Jurkat, Clone E6-1 (cell line): ENCODE data around the gene SSRP1.
A peak's percentile ranks its signal among the peaks of the same experiment; 100 is the strongest.

ENCODE experiments used
- DNase-seq: peaks from one replicate; pipeline ENCODE4 v3.0.0-alpha.2; 2011; ENCODE audit warnings: low read depth, low spot score
- H3K4me3 ChIP-seq: 2 replicates; pipeline ENCODE4 v1.5.1; 2011; ENCODE audit warnings: mild to moderate bottlenecking, low read length, control low read depth, moderate library complexity

Gene SSRP1

DNA sequence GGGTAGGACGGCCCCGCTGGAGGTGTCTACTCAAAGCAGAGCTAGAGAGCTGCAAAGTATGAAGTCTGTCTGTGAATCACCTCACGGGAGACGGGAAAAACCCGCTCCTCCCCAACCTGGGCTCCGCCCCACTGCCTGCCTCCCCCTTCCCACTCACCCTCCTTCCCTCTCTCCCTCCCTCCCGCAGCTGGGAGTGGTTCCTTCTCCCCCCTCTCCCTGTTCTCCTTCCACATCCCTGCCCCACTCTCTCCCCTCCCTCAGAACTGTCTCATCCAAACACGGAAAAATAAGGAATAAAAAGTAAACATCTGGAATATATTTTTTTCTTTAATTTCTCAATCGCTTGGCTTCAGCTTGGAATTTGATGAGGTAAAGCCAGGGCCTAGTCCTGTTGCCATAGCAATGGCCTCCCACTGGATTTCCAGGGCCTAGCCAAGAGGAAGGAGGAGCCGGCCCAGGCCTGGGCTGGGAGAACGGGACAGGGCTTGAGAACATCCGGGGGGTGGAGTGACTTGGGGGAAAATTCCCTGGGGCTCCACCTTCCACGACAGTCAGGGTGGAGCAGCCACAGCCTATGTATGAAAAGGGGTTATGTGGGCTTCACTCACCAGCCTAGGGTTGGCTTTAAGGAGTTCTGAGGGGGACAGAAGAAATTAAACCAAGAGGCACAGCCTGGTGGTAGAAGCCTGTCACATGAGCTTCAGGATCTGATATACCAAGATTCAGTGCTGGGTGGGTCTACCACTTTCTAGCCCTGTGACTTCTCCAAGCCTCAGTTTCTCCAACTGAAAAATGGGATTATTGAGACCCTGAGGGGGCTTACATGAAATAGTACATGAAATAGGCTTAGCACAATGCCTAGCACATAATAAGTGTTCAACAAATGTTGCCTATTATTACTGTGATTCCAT, 13.2 kb downstream of the SSRP1 start:
- no peak overlapping the region for H3K4me3 ChIP-seq
- no peak for DNase-seq

GRCh38 chr11:57321388-57322255, 14.1 kb downstream of the SSRP1 start:
- H3K4me3 ChIP-seq = no peak overlapping the region
- no peak for DNase-seq

DNA sequence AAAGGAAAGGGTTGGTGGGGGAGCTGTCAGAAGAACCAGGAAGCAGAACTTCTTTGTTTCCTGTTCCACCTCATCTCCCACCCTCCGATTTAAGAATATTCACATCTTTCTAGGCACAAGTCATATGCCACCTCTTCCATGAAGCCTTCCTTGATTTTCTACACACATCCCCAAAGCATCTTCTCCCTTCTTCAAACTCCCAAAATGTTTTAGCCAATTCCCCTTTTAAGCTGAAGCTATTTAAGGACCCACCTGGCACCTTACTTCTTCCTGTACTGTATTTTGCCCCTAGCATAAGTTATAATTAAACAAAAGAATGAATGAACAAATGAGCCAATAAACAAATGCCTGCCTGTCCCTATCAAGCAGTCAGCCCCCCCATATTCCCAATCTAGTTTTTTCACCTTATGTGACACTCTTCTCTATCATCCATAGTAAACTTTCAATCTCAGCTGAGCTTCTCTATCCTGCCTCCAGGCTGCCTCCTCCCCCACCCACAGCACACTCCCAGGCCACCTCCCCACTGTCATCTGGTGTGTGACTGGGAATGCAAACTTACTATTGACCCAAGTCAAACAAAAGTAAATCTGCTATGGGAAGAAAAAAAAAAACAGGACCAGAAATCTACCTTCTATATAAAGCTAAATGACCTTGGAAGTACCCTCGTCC, 14.8 kb downstream of the SSRP1 start:
- no peak for DNase-seq
- H3K4me3 ChIP-seq = no peak overlapping the region

DNA sequence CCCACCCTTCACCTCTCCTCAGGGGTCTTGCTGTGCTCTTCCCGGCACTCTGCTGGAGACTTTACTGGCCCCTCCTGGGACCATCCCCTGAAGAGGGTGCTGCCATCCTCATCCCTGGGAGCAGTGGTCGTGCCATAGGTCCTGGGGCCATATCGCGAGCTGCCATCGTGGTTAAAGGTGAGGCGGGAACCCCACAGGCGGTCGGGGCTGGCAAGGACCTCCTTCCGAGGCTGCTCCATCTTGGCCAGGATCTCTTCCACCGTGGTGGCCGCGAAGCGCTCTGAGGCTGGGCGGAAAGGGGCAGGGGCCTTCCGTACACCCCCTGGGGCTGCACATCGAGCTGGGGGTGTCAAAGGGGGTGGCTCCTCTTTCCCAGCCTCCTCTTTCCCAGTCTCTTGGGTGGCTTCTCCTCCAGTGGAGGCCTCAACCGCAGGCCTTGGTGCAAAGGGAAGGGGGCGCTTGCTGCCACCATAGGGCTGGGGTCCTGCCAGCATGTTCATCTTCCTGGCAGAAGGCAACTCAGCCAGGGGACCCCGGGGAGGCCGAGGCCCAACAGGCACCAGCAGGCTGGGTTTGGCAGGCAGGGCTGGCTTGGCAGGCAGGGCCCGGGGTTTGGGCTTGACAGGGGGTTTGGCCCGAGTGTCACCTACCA, 15.5 kb downstream of the SSRP1 start:
- no peak overlapping the region for H3K4me3 ChIP-seq
- no peak for DNase-seq

DNA sequence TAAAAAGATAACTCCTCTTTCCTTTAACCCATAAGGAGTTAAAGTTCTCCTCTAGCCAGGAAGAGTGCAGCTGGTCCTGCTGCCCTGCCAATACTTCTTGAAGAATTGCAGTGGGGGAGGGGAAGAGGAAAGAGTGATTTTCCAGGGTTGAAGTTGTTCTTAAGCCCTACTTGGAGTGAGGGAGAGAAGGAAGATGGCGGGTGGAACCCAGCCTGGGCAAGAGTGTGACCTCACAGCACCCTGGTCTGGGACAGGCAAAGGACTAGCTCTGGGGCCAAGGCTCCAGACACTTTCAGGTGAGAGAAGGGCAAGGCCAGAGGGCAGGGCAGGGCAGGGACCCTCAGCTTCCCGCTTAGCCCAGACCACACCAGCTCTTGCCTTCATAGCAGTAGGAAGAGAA, 17.5 kb downstream of the SSRP1 start:
- DNase-seq = no peak
- no peak overlapping the region for H3K4me3 ChIP-seq

DNA sequence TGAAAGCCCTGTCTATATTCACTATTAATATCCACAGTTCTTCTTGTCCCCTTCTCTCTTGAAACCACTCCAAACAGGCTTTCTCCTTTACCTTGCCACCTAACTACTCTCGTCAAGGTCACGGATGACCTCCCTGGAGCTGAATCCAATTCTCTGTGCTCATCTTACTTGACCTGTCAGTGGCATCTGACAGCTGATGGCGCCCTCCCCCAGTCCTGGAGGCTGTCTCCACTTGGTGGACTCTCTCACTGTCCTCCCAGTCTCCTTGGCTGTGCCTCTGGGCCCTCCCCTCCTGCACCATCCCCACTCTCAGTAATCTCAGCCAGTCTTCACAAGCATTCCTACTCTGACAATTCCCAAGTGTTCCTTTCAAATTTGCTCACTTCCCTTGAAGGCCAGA, 19.7 kb downstream of the SSRP1 start:
- no peak for DNase-seq
- no peak overlapping the region for H3K4me3 ChIP-seq

DNA sequence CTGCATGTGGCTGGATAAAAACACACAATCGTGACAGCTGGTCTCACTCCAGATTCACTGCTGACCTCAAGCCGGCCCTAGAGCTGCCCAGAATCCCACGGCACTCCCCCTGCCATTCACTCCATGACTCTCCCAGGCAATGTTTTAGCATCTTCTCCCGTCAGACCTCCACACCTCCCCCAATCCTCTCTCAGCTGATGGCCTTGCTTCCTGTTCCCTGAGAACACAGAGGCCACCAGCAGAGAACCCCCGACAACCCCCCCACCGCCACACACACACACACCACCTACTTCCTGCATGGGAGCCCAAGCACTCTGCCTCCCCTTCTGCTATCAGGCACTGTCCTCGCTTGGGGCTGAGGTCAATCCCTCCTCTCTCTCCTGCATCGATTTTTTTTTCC, 20.2 kb downstream of the SSRP1 start:
- H3K4me3 ChIP-seq = no peak overlapping the region
- DNase-seq = peak; percentile 59

- H3K4me3 ChIP-seq = no peak overlapping the region
- no peak for DNase-seq
Observed at GRCh38 chr11:57314221-57314973, 21.3 kb downstream of the SSRP1 start.

DNA sequence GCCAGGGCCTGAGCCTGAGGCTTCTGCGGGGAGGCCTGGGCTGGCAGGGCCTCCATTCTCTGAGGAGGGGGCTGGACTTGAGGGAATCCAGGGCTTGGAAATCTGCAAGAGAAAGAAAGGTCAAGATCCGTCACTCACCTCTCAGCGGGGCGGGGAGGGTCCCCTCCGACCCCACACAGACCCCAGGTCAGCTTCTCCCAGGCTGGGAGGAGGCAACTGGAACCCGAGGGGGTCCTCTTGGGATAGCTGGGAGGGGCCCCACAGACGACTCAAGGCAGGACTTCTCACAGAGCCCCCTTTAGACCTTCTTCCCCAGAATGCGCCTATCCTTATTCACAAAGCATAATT, 21.9 kb downstream of the SSRP1 start:
- H3K4me3 ChIP-seq = no peak overlapping the region
- DNase-seq = no peak

DNA sequence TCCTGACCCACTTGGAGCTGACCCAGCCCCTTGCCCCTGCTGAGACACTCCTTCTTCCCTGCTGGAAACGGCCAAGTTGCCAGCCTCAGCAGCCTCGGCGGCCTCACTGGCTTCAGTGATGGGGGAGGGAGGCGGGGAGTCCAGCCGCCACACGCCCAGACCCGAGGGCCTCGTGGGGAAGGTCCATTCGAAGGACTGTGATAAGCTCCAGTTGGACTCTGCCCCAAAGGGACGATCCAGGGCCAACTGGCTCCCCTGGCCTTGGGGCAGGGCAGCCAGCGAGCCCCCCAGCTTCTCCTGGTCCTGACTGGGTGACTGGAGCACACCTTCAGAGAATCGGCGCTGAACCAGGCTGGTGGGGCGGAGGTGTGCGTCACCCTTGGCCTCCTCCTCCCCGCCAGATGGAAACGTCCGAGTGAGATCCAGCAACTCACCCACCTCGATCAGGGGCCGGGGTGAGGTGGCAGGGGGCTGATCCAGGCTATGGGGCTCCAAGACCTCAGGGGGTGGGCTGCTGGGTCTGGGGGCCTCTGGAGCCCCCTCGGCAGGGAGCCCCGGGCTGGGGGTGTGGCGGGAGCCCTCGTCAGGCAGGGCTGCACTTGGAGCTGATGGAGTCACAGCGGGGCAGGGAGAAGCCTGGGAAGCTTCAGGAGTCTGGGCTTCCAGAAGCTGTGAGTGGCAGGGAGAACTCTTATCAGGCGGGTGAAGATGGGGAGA, 22.5 kb downstream of the SSRP1 start:
- no peak for DNase-seq
- H3K4me3 ChIP-seq = no peak overlapping the region

DNA sequence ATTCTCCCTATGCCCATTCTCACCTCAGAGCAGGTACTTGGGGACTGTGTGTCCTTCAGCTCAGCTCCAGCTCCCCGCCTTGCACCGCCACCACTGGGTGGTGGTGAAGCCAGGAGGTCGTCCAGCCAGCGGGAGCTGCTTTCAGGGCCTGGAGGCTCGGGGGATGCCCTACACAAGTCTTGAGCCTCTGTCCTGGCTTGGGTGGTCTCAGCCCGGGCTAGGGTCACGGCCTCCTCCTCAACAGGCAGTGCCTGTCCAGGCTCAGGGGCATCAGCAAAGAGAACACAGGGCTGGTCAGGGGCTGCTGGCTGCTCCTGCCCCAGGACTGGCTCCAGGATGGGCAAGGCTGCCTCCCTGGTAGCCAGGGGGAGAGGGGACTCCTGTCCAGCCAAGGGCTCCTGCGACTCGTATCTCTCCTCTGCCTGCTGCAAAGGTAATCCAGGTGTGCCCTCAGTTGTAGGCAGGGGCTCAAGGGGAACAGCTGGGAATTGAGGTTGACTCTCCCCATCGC, 23.1 kb downstream of the SSRP1 start:
- DNase-seq = no peak

DNA sequence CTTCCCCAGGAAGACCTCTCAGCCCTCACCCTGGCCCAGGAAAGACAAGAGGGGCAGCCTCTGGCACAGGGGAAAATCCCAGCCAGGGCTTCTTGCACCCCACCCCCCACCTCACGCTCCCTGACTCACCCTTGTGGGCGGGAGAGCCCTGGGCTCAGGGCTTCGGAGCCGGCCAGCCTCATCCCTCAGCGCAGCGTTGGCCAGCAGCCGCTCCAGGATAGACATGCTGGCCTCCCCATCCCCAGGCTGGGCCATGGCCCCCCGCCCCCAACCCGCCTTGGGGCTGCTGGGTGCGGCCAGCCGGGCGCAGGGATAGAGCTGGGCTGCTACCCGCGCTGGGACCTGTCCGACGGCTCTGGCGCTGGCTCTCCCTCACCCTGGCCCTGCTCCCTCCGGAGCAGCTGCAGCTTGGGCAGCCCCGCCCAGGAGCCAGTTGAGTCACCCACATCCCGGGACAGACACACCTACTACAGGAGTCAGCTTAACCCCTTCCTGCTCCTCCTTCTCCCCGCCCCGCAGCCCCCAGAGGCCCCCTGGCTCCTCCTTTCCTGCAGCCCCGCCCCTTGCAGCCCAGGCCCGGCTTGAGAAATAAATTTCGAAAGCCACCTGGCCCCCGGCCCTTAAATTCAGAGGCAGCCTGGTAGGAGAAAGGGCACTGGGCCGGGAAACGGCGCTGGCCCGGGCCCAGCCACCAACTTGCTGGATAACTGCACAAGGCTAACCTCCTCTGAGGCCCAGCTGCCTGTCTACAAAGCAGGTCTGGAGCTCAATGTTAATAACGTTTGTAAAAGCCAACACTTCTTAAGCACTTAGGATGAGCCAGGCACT, 24.4 kb downstream of the SSRP1 start:
- peak overlapping the region; percentile 36 for H3K4me3 ChIP-seq
- DNase-seq = peak; percentile 83

More for the DNA sequence above, 23.1 kb downstream of the SSRP1 start:
- H3K4me3 ChIP-seq = no peak overlapping the region

- DNase-seq = no peak
- no peak overlapping the region; the same call in 1 of the 2 replicates for H3K4me3 ChIP-seq
Observed at GRCh38 chr11:57310630-57311086, 25.0 kb downstream of the SSRP1 start.

DNA sequence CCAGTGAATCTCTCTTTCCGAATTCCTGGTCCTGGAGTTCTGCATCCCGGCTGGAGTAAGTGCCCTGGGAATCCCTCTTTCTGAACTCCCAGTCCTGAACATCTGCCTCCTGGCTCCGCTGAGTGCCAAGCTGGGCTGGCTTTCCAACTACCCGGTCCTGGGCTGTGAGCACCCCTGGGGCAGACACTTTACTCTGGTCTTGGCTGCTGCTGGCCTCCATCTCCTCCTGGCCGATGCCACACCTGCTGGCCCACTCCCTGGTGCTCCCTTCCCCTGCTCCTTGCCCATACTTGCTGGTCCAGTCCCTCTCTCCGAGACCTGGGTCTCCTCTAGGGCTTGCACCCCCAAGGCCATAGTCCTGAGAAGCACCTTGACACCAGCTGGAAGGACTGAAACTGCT, 25.6 kb downstream of the SSRP1 start:
- no peak for DNase-seq
- H3K4me3 ChIP-seq = no peak overlapping the region

DNA sequence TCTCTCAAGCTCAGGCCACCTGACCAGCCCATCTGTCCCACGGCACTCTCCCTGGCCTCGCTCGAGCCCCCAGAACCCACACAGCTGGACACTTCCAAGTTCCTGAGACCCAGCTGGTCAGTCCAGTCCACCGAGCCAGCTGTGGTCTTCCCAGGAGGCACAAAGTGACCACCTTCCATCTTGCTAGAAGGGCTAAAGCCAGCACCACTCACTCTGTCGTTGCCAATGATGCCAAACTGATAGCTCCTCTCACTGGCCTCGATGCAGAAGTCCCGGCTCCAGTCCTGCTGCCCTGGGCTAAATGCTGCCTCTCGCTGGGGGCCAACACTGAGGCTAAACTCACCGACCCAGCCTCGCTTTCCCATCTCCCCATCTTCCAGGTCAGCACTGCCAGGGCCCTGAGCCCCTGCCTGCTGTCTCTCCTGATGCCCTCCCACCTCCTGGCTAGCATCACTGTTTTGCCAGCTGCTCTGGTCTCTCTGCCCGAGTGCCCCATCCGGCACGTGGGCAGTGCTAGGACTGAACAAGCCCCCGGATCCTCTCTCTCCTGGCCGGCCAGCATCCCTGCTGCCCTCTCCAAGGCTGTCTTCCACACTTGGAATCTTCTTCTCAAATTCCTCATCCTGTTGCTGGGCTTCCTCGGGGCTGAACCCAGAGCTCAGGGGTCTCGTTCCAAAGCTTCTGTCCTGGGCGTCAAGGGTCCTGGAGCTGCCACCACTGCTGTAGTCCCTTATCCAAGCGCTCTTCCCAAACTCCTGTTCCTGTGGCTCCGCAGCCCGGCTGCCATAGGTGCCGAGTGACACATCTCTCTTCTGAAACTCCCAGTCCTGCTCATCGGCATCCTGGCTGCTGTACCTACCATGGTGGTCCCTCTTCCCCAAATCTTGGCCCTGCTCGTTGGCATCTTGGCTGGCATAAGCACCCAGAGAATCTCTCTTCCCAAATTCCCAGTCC, 26.3 kb downstream of the SSRP1 start:
- no peak overlapping the region for H3K4me3 ChIP-seq
- no peak for DNase-seq
